ENCODE data around the gene TMOD4.

The TMOD4 gene

DNA sequence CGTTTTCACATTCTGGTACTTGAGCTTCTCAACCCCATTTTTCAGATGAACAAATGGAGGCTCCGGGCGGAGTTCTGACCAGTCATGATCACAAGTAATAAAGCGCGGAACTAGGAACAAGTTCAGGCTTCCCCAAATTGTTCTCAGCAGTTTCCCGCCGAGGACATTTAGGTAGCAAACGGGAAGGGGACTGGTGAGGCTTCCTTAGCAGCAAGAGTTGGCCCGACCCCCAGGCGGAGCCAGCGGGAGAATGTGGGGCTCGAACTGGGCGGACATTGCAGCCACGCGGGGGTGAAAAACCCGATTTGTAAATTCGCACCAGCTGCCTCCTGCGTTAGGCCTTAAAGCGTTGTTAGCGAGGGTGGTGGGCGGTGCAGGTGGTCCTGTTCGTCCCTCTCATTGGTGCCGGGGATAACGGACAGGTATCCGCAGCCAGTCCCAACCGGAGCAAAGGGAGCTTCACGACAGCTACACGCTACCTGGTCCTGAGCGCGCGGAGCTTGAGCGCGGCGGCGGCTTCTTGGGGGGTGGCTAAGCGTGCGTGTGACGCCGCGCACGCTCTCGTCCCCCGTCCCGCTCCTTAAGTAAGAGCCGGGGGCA lies 44.7 kb downstream of the TMOD4 start:
- TF ChIP-seq, protein P1, sequence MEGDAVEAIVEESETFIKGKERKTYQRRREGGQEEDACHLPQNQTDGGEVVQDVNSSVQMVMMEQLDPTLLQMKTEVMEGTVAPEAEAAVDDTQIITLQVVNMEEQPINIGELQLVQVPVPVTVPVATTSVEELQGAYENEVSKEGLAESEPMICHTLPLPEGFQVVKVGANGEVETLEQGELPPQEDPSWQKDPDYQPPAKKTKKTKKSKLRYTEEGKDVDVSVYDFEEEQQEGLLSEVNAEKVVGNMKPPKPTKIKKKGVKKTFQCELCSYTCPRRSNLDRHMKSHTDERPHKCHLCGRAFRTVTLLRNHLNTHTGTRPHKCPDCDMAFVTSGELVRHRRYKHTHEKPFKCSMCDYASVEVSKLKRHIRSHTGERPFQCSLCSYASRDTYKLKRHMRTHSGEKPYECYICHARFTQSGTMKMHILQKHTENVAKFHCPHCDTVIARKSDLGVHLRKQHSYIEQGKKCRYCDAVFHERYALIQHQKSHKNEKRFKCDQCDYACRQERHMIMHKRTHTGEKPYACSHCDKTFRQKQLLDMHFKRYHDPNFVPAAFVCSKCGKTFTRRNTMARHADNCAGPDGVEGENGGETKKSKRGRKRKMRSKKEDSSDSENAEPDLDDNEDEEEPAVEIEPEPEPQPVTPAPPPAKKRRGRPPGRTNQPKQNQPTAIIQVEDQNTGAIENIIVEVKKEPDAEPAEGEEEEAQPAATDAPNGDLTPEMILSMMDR (conservative IDR thresholded peaks at IDR 0.05) = no peak
- no peak for TF ChIP-seq ZFX (IDR thresholded peaks at IDR 0.05)
- H3K27ac ChIP-seq = no peak overlapping the region

DNA sequence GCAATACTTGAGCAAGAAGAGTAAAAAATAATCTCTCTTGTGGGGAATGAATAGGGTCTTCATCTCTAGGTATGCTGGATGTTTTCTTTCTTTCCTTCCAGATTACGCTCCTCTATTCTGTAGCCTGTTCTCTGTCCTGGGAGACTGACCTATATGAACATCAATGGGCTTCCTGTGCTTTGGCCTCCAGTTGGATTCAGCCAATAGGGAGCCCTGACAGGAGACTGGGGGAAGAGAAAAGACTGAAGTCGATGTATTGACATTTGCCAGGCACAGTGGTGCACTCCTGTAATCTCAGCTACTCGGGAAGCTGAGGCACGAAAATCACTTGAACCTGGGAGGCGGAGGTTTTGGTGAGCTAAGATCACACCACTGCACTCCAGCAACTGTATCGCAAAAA lies 47.0 kb downstream of the TMOD4 start:
- TF ChIP-seq, protein P1 (conservative IDR thresholded peaks at IDR 0.05) = no peak
- TF ChIP-seq ZFX (IDR thresholded peaks at IDR 0.05) = no peak
- H3K27ac ChIP-seq = no peak overlapping the region

DNA sequence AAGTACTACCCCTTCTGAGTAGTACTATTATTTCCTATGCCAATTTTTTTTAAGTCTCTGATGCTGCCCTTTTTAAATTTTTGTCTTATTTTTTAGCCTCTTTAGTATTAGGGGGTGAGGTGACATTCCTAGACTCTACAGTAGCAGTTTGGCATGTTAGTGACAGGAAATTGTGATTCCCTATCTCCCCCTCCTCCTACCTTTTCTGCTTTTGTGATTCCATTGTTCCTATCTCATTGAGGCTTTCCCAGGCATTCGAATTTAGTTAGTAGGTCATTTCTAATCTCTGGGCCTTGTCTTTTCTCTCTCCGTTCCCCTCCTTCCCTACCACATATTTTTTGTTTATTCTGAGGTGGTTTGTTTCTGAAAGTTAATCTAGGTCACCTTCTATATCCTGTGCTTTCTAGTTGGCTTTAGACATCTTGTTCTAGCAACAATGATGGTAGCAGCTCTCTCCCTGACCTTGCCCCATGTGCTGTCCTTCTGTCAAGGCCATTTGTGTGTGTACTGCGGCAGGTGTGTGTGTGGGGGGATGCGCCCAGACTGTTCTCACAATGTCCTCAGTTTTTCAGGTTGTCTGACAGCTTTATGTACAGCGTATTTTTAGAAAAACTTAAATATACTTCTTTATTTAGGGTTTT lies 50.9 kb downstream of the TMOD4 start:
- H3K27ac ChIP-seq = no peak overlapping the region
- TF ChIP-seq, protein P1 (conservative IDR thresholded peaks at IDR 0.05) = no peak
- no peak for TF ChIP-seq ZFX (IDR thresholded peaks at IDR 0.05)
